Raji (cell line): ENCODE data around the gene RCVRN.

Source experiments
- POLR2A ChIP-seq: IDR thresholded peaks from 2 replicates; pipeline ENCODE4 v1.6.1; 2011; ENCODE audit warnings: low read depth, low read length, control low read depth; ENCODE audit not compliant: insufficient read depth

The RCVRN gene

DNA sequence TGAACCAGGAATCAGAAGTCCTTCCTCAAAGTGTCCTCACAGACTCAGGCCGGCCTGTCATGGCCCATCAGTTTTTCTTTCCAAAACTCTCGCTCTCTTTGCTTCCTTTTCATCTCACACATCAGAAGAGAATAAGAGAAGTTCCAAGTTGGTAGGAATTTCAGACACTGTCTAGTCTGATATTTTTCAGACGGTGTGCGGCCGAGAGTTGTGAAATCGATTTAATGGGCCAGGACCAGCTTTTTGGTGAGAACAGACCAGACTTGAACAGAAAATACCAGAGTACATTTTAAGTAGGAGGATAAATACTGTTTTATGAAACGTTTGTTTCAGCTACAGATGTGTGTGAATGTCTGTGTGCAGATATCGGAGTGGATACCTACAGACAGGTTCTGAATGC is 24.8 kb upstream of the RCVRN start:
- TF ChIP-seq POLR2A = no peak

DNA sequence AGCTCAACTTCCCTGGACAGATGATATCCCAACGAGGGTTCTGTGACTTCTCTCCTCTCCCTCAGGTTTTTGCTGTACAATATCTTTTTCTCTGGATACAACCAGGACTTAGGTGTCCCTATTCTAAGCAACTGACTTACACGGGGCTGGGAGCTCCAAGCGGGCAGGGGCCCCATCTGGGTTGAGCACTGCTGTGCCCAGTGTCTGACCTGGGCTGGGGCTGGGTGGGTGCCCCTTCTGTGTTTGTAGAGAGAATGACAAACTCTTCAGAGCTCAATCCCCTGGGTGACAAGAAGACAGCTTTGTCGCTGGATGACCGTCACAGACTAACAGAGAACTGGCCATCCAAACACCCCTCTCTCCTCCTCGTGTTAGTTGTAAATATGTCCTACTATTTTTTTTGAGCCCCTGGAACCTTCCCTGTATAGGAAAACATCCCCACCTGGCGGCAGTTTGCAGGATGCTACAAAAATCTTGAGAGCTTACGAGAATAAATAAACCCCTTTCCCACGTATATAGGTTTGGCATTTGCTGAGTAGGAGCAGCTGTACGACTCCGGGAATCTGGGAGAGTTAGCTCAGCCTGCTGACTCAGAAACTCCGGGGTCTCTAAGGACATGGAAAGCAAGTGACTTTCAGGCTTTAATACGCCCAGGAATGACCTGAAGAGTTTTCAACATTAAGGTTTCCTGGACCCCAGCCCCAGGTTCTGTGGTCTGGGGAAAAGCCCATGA is 23.7 kb upstream of the RCVRN start:
- TF ChIP-seq POLR2A = no peak

GRCh38 chr17:9926150-9926804 is 21.2 kb upstream of the RCVRN start:
- TF ChIP-seq POLR2A = no peak

GRCh38 chr17:9925457-9925856 is 20.4 kb upstream of the RCVRN start:
- no peak for TF ChIP-seq POLR2A

- TF ChIP-seq POLR2A = no peak
Measured at GRCh38 chr17:9924735-9925191, 19.7 kb upstream of the RCVRN start.

GRCh38 chr17:9922012-9922848 is 17.2 kb upstream of the RCVRN start:
- TF ChIP-seq POLR2A = no peak

GRCh38 chr17:9918804-9919352 is 13.8 kb upstream of the RCVRN start:
- no peak for TF ChIP-seq POLR2A

DNA sequence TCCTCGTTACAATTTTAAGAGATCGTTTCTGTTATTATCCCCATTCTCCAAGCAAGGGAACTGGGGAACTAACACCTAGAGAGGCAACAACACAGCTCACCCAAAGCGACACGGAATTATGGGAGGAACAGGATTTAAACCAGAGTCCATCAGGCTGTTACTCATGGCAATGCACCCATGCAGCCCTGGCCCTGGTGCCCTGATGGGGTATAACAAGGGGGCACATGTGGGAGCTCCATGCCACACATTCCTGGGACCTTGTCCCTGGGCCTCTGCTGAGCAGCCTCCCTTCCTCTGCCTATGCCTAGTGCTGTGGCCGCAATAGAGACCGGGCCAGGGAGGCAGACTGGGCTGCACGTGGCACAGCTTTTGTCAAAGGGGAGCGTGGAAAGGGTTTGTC is 13.3 kb upstream of the RCVRN start:
- TF ChIP-seq POLR2A = no peak

GRCh38 chr17:9917801-9918200 is 12.7 kb upstream of the RCVRN start:
- no peak for TF ChIP-seq POLR2A

DNA sequence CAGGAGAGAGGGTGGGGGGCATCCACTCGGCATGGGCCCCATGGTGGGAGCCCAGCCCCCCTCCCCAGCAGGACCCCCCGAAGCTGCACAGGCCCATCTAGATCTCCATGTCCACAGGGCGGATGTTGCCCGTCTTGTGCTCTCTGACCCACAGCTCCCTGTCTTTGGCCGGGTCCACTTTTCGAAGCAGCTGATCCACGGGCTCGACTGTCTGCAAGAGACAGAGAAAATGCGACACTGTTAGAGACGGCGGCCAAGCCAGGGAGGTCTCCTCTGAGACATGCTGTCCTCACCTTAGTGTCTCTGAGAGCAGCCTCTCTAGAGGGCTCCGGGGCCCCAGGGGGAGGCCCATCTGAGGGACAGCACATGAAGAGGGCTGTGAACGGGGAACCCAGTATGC is 12.1 kb upstream of the RCVRN start:
- TF ChIP-seq POLR2A = no peak

DNA sequence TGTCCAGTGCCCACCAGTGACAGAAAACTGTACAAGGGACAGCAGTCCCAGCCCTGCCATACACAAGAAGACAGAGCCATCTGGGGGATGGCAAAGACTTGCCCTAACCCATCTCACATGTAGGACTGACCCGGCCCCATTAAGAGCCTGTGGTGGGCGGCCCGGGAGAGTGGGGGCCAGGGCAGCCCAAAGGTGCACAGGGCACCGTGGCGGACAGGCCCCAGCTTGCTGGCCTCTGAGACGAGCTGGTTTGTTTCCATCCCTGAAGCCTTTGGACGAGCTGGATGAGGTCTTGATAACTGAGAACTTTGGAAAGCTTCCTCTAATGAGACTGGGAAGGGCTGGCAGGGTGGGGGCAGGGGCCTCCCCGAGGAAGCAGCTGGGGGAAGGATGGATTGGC is 11.0 kb upstream of the RCVRN start:
- TF ChIP-seq POLR2A = no peak

GRCh38 chr17:9913476-9913875 is 8.4 kb upstream of the RCVRN start:
- no peak for TF ChIP-seq POLR2A

- TF ChIP-seq POLR2A = no peak
Measured at GRCh38 chr17:9912121-9913099, 7.3 kb upstream of the RCVRN start.

GRCh38 chr17:9911089-9911488 is 6.0 kb upstream of the RCVRN start:
- TF ChIP-seq POLR2A = no peak

DNA sequence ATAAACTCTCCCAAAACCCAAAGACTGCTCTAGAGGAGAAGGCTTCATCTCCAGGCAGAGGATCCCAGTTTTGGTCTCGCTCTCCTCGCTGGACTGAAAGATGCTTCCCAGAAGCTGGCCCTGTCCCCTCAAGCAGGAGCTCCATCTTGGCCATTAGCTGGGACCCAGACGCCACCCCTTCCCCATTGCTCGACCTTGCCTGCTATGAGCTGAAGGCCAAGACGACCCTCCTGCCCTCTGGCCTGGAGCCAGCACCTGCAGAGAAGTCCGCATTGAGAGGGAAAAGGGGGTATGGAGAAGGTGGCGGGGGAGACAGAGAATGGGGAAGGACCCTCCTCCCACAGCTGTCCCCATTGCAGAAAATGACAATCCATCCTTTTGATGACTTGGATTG is 3.6 kb upstream of the RCVRN start:
- TF ChIP-seq POLR2A = no peak
